ENCODE results near the gene PKM. TPM values are rescaled to one million over a fixed set of nuclear protein-coding genes. Genes with fewer than 3 reads are reported as not detected.

Gene PKM
- total and polyA plus RNA-seq, 2 donors (not counting 3 experiments of a cell fraction or from before 2014, with no cell fraction given), result 689 to 968 TPM

DNA sequence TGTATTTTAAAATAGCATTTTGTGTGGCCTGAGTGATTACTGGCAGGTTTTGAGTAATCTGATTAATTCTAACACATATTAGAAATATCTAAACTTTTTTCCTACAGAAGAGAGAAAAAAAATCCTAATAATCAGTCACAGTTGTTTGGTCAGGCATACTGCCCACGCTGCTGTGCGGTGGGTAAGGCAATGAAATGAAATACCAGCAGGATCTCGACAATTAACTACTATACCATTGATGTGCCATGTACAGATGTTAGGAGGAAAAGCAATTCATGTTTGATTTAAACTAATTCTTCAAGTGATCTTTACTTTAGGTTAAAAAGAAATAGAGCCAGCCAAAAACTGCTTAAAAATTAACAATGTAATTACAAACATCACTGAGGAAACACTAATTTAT lies 38.6 kb downstream of the PKM start:
- Histone ChIP-seq H3K27me3 (ENCODE audit: control insufficient read depth in 2 of 2, insufficient read depth in 2 of 2, low read length in 2 of 2) (peaks cover 8 to 19% of the 10 kb centered on the region in 2 experiments), H3K9me3 (replicated peaks; ENCODE audit: control insufficient read depth, insufficient read depth, low read length) (no peaks in the 10 kb centered on the region), H2AFZ (ENCODE audit: low read depth, low read length) (no peak overlapping the region), H3K79me2 (ENCODE audit: control insufficient read depth, insufficient read depth, low read length) (no peaks in the 10 kb centered on the region), H3K4me1 (ENCODE audit: control insufficient read depth, extremely low read depth, insufficient read depth, low read length) (no peaks in the 10 kb centered on the region), H3K4me2 (ENCODE audit: insufficient read depth, low read length) (no peak overlapping the region), H3K9ac (replicated peaks; ENCODE audit: extremely low read depth, insufficient read depth, low read length) (no peak overlapping the region), H3K27ac (ENCODE audit: insufficient read depth, low read depth, low read length) (no peak overlapping the region), H3K4me3 (replicated peaks in 1 of 3; ENCODE audit: insufficient read depth in 1 of 3, low read depth in 1 of 3, low read length in 3 of 3) (no peak overlapping the region), H3K9me1 (replicated peaks; ENCODE audit: control insufficient read depth, extremely low read depth, insufficient read depth, low read length) (no peaks in the 10 kb centered on the region), H3K36me3 (ENCODE audit: control insufficient read depth in 2 of 2, extremely low read depth in 1 of 2, insufficient read depth in 2 of 2, low read length in 2 of 2) (no peaks in the 10 kb centered on the region), H4K20me1 (replicated peaks; ENCODE audit: control insufficient read depth, extremely low read depth, insufficient read depth, low read length) (no peaks in the 10 kb centered on the region)
- no TSS peak for BruUV-seq (replicated peaks)
- DNase-seq (ENCODE audit: low read depth, low spot score), result no peak
- intact Hi-C loops (cut with micrococcal nuclease) (no loop called here), dilution Hi-C loops (cut with MboI; ENCODE audit: extremely low pct_ligation_motif_present, low sequenced_read_pairs) (no loop called here)
- TF ChIP-seq GATA2 (IDR thresholded peaks at IDR 0.05; ENCODE audit: insufficient read depth, insufficient read length, low read depth, low read length) (no peak), JUN (IDR thresholded peaks at IDR 0.05; ENCODE audit: borderline replicate concordance, insufficient read depth, insufficient read length, low read depth) (no peak), FOS (IDR thresholded peaks at IDR 0.05; ENCODE audit: borderline replicate concordance, insufficient read depth, low read length) (no peak), MYC (IDR thresholded peaks at IDR 0.05; ENCODE audit: low read depth, low read length) (no peak), POLR2AphosphoS5 (IDR thresholded peaks at IDR 0.05; ENCODE audit: insufficient read depth, low read depth, low read length) (no peak), EZH2 (IDR thresholded peaks at IDR 0.05; ENCODE audit: borderline replicate concordance, low read depth, low read length, severe bottlenecking) (no peak), POLR2A (IDR thresholded peaks at IDR 0.05; ENCODE audit: low read depth, low read length) (no peak)
- TF ChIP-seq, protein P1, sequence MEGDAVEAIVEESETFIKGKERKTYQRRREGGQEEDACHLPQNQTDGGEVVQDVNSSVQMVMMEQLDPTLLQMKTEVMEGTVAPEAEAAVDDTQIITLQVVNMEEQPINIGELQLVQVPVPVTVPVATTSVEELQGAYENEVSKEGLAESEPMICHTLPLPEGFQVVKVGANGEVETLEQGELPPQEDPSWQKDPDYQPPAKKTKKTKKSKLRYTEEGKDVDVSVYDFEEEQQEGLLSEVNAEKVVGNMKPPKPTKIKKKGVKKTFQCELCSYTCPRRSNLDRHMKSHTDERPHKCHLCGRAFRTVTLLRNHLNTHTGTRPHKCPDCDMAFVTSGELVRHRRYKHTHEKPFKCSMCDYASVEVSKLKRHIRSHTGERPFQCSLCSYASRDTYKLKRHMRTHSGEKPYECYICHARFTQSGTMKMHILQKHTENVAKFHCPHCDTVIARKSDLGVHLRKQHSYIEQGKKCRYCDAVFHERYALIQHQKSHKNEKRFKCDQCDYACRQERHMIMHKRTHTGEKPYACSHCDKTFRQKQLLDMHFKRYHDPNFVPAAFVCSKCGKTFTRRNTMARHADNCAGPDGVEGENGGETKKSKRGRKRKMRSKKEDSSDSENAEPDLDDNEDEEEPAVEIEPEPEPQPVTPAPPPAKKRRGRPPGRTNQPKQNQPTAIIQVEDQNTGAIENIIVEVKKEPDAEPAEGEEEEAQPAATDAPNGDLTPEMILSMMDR (IDR thresholded peaks at IDR 0.05; ENCODE audit: extremely low read depth in 1 of 2, insufficient read depth in 1 of 2, low read depth in 1 of 2, low read length in 2 of 2), result no peak
- TF ChIP-seq, protein P2, sequence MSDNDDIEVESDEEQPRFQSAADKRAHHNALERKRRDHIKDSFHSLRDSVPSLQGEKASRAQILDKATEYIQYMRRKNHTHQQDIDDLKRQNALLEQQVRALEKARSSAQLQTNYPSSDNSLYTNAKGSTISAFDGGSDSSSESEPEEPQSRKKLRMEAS (IDR thresholded peaks at IDR 0.05; ENCODE audit: insufficient read depth, insufficient read length), result no peak
- ChIA-PET POLR2A (no interaction called here), CTCF (no interaction called here)
- no peak for FAIRE-seq
